ENCODE results near the gene TEX19. TPM values are rescaled to one million over a fixed set of nuclear protein-coding genes. Genes with fewer than 3 reads are reported as not detected.
A peak's percentile ranks its signal among the peaks of the same experiment; 100 is the strongest.

TEX19 gene
- total and polyA plus RNA-seq, 9 of the 15 experiments (the other 6 are each of a cell fraction or from before 2014, with no cell fraction given) = 0.10 to 4.9 (median 1.9) TPM

DNA sequence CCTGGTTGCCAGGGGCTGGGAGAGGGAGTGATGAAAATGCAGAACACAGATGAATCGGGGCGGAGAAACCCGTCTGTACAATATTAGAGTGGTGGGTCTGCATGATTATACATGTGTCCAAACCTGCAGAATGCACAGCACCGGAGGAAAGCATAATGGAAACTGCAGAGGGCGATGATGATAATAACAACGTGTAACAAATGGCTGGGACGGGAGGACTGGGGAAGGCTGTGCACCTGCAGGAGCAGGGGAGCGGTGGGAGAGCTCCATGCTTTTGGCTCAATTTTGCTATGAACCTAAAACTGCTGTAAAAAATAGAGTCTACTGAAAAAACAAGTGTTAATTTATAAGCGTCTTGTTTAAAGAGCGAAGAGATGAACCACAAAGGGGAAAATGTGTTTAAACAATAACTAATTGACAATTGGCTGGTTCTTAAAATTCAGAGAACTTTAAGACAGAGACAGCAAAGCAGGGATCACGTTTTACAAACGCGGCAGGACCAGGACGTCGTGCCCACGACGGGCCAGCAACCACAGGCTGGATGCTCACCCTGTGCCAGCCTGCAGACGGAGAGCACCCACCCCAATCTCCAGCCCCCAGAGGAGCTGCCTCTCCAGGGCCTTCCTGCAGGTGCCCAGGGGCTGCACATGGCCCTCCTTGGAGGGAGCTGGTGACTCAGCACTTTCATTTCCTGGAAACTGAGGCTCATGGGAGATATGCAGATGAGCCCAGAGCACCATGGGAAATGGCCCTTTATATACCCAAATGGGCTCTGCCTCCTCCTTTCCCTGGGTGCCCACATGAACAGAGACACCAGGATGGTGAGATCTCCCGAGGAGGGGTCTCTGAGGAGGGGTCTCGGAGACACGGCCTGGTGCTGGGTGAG is at the start of gene TEX19 (continued):
- TF ChIP-seq CHD7 (IDR thresholded peaks at IDR 0.05; ENCODE audit: low read depth, low read length) (no peak), NR3C1 (CRISPR knock-in tag; IDR thresholded peaks at IDR 0.05) (peak; percentile 88), HDAC8 (tag; IDR thresholded peaks at IDR 0.05) (0 out of 2 replicates have a peak, but pooled peaks have one; percentile 63), BRD9 (IDR thresholded peaks at IDR 0.05; ENCODE audit: low read depth, partially characterized antibody) (no peak), CHD1 (IDR thresholded peaks at IDR 0.05; ENCODE audit: low read length) (no peak)
- TF ChIP-seq, protein P1, sequence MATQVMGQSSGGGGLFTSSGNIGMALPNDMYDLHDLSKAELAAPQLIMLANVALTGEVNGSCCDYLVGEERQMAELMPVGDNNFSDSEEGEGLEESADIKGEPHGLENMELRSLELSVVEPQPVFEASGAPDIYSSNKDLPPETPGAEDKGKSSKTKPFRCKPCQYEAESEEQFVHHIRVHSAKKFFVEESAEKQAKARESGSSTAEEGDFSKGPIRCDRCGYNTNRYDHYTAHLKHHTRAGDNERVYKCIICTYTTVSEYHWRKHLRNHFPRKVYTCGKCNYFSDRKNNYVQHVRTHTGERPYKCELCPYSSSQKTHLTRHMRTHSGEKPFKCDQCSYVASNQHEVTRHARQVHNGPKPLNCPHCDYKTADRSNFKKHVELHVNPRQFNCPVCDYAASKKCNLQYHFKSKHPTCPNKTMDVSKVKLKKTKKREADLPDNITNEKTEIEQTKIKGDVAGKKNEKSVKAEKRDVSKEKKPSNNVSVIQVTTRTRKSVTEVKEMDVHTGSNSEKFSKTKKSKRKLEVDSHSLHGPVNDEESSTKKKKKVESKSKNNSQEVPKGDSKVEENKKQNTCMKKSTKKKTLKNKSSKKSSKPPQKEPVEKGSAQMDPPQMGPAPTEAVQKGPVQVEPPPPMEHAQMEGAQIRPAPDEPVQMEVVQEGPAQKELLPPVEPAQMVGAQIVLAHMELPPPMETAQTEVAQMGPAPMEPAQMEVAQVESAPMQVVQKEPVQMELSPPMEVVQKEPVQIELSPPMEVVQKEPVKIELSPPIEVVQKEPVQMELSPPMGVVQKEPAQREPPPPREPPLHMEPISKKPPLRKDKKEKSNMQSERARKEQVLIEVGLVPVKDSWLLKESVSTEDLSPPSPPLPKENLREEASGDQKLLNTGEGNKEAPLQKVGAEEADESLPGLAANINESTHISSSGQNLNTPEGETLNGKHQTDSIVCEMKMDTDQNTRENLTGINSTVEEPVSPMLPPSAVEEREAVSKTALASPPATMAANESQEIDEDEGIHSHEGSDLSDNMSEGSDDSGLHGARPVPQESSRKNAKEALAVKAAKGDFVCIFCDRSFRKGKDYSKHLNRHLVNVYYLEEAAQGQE (IDR thresholded peaks at IDR 0.05; ENCODE audit: borderline replicate concordance) = peak; percentile 28; the same call in 1 of the 2 replicates
- TF ChIP-seq, protein P1 (CRISPR knock-in tag; IDR thresholded peaks at IDR 0.05; ENCODE audit: low read depth) = no peak
